ENCODE results near the gene SLC25A21.
"Not testable (repeated sequence)": the region's sequence is repeated elsewhere in the genome, so short reads cannot be mapped to it uniquely, and the experiment has no call there.

Gene SLC25A21

DNA sequence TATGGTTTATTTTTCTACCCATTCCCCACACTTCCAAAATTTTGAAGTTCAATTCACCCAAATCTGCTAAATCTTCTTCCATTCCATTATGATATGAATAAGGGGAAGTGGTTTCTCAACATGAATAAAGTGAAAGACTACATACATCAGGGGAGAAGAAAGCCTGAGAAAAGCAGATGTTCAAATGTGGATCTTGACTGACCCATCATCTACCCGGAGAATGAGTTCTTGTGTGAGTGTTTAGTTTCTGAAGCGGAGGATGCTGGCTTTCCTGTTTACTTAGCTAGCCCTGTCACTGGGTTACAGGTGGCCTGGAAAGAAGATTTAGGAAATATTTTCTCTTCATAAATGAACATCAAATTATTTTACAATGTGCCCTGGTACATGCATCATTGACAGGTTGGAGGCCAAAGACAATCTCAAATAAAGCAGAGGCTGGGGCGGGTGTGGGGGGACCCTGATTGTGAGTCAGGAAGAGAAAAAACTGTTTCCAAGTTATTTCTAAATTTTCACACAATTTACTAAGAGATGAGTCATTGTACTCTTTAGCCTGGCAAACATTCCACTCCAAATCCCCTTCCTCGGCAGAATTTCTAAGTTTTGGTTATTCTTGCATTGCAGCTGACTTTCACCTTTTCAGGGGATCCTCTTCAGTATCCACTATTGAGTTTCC is 135.6 kb downstream of the SLC25A21 start:
- DNase-seq: no peak

DNA sequence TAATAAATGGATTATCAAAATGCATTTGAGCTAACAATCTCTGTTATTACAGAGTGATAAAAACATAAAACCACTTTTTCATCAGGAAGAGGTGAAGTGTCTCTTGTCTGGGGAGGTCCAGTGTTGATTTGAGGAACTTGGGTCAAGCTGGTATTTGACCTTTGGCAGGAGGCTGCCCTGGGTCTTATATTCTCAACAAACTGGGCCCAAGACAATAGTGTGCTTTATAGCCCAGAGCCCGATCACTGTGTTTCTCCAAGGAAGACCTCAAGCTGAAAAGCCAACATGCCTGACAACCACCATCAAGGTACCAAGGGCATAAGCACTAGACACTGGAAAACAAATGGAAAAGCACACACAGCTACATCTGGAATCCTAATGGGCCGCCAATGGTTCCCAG is 137.0 kb downstream of the SLC25A21 start:
- no peak for DNase-seq

GRCh38 chr14:37034410-37035285 is 137.8 kb downstream of the SLC25A21 start:
- DNase-seq: no peak

DNA sequence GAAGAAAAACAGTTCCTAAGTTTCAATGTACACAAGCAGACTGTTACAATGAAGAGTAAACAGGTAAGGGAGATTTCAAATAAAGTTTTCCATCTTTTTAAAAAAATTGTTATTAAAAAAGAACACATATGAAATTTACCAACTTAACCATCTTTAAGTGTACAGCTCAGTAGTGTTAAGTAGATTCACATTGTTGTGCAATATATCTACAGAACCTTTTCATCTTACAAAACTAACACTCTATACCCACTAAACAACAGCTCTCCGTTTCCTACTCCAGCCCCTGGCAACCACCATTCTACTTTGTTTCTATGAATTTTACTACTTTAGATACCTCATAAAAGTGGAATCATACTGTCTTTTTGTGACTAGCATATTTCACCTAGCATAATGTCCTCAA is 139.5 kb downstream of the SLC25A21 start:
- no peak for DNase-seq

- DNase-seq: no peak
These were observed 145.1 kb downstream of the SLC25A21 start for GRCh38 chr14:37027188-37027824.

GRCh38 chr14:37023875-37024565 is 148.4 kb downstream of the SLC25A21 start:
- DNase-seq: no peak

- no peak for DNase-seq
These were observed 151.0 kb downstream of the SLC25A21 start for GRCh38 chr14:37021390-37021789.

DNA sequence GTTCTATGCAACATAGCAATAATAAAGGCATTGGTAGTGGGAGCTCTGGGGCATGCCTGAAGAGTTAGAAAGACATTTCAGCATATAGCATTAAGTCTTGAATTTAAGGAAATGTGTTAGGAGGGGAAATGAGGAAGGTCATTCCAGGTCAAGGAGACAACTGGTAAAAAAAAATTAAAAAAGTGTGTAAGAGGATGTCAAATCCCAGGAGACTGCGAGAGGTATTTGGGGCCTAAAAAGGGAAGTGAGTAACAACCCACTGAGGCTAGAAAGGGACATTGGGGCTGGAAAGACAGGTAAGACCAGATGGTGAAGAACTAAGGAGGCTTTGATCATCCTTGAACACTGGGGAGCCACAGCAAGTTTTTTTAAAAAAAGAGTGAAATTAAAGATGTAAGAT is 152.9 kb downstream of the SLC25A21 start:
- DNase-seq: no peak

DNA sequence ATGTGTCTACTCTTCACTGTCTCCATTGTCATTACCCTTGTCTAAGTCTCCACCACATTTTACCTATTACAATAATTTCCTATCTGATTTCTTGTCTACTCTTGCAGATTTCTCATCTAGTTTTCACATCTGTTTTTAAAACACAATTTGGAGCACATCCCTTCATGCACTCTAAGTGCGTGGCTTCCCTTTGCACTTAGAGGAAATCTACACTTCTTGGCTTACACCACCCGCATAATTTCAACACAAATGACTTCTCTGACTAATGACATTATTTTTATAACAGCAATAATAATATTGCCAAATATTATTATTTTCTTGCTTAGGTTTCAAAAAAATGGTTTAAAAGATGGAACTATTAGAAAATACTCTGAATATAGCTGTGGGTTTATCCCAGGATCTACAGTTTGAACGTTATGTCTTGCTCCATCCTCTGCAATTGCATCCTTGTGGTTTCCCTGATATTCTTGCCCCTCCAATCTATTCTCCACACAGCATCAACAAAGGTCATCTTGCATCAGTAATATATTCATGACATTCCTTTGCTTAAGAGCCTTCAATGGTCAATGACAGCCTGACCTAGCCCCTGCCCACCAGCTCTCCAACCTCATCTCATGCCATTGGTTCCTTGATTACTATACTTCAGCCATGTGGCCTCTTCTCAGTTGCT is 153.7 kb downstream of the SLC25A21 start:
- no peak for DNase-seq

DNA sequence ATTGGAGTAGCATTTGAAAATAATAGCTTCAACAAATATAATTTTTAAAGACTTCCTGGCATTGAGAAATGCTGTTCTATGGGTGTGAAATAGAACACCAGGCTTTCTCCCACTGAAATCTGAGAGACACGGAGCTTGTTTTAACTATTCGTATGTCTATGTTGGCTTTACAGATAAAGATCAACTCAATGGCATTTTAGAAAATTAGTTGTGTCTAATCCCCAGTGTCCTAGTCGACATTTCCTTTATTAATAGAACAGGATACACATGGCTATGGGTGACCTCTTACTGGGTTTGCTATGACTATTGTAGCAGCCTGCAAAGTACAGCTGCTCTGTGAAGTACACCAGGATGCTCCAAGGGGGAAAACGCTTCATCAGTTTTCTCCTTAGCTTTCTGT is 159.3 kb downstream of the SLC25A21 start:
- no peak for DNase-seq

- no peak for DNase-seq
These were observed 173.7 kb downstream of the SLC25A21 start for GRCh38 chr14:36998686-36999085.

DNA sequence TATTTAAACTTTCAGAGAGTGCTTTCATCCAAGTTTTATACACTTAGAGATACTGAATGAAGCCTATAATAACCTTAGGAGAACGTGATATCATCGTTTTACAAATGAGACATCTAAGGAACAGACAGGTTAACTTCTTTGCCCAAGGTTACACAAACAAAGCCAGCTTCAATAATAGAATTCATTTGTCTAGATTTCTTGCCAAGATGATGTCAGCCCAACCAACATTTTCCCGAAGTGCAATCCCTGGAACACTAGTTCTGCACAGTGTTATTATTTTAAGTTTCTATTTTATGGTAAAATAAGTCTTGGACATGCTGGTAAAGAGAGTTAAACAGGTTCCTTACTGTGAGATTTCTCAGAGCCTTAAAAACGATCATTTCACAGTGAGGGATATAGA is 174.6 kb downstream of the SLC25A21 start:
- no peak for DNase-seq

GRCh38 chr14:36996857-36997590 is 175.4 kb downstream of the SLC25A21 start:
- no peak for DNase-seq

GRCh38 chr14:36996133-36996856 is 176.1 kb downstream of the SLC25A21 start:
- no peak for DNase-seq

DNA sequence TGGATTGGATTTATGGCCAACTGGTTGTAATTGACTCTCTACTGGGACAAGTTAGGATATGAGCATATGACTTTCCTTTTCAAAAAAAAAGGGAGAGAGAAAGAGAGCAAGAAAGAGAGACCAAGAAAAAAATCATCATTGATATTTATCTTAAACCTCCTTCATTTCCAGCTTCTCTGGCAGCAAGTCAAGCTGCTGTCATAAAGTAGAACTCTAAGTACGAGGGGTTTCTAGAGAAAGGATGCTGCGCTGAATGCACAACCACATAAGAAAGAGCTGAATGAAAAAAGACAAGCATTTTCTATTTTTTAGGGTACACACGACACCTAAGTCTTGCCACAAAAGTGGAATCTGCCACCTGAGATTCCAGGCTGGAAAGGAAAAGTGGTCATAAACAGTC is 182.6 kb downstream of the SLC25A21 start:
- no peak for DNase-seq

GRCh38 chr14:36988989-36989388 is 183.4 kb downstream of the SLC25A21 start:
- DNase-seq: no peak

DNA sequence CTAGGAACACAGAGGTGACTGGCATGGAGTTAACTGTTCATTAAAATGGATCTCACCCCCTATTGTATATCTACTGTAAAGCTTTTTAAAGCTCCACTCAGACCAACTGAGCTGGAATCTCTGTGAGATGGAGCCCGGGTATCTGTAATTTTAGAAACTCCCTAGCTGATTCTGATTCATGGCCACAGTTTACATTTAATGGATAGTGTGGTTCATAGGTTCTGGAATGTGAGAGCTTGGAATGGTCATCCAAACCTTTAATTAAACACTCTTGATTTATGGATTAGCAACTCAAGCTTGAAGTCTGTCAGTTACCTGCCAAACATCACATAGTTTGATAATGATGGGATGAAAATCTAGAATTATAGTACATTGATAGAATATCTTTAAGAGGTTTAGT is 183.8 kb downstream of the SLC25A21 start:
- DNase-seq: no peak

GRCh38 chr14:36986407-36986806 is 186.0 kb downstream of the SLC25A21 start:
- DNase-seq: no peak

DNA sequence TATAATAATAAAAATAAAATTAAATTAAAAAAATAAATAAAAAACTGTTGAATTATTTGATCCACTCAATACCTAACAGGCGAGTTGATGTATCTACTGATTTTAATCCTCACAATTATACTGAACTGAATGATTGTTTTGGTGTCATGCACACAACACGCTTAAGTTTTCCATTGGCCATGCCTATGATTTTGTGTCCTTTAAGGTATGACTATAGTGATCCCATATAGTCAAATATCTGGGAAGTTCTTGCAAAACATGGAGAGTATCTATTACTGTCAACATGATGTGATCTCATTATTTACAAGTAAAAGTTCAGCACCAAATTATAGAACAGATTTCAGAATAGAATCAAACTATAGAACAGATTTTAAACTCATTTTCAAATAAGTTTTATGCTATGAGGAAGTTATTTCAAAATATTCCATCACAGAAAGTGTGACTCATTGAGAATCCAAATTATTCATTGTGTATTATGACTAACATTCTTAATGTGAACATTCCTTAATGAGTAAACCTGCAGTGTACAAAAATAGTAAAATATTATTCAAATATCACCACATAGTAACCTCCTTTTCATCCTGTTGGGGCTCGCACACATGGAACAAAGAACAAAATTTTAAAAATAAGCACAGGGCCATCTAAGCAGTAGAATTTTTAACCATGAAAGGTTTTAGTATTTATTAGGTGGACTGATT is 190.4 kb downstream of the SLC25A21 start:
- DNase-seq: no peak

GRCh38 chr14:36980413-36980812 is 192.0 kb downstream of the SLC25A21 start:
- not testable (repeated sequence) for DNase-seq

- DNase-seq: no peak
These were observed 192.5 kb downstream of the SLC25A21 start for GRCh38 chr14:36979863-36980262.

Data from NCI-H1105 treated with DMSO at 0.1 percent for 48 hours (cell line).